MG63 (cell line): ENCODE measurements around the gene TSPOAP1. TPM values are rescaled to one million over a fixed set of nuclear protein-coding genes. Genes with fewer than 3 reads are reported as not detected.

ENCODE experiments used
- total RNA-seq: library from RNA; depleted of rRNA; stranded (reverse); fragments of >200 nt; shearing (Covaris generic); gene quantifications from 2 replicates; pipeline ENCODE4 v1.2.3, GENCODE V29; 2014; ENCODE audit warnings: low replicate concordance; rRNA removed

TSPOAP1 gene
- total RNA-seq, 1 experiment from 2014 or later = 7.0 TPM

Other genes starting within 250 kb of the TSPOAP1 start
- gene DYNLL2, start 245.4 kb downstream of the TSPOAP1 start, total RNA-seq = 10.2 and 12.8 TPM in 2 replicates
- gene OR4D1, start 180.4 kb downstream of the TSPOAP1 start, total RNA-seq = not detected in 2 replicates
- not detected in 2 replicates for gene OR4D2, start 161.8 kb downstream of the TSPOAP1 start, total RNA-seq
- not detected in 2 replicates for gene EPX, start 136.1 kb downstream of the TSPOAP1 start, total RNA-seq
- 16.8 and 27.4 TPM in 2 replicates for gene MKS1, start 109.5 kb downstream of the TSPOAP1 start, total RNA-seq
- not detected in 2 replicates for gene LPO, start 90.2 kb downstream of the TSPOAP1 start, total RNA-seq
- gene MPO, start 47.9 kb downstream of the TSPOAP1 start, total RNA-seq = not detected in 2 replicates
- 97.2 and 170 TPM in 2 replicates for gene SUPT4H1, start 23.4 kb upstream of the TSPOAP1 start, total RNA-seq
- not detected in 2 replicates for gene RNF43, start 88.7 kb upstream of the TSPOAP1 start, total RNA-seq
- gene HSF5, start 159.6 kb upstream of the TSPOAP1 start, total RNA-seq = not detected in 2 replicates
- 17.6 and 26.4 TPM in 2 replicates for gene MTMR4, start 185.8 kb upstream of the TSPOAP1 start, total RNA-seq